T-cell (primary cell): Measurements from ENCODE around the gene ATPAF1. TPM values are rescaled to one million over a fixed set of nuclear protein-coding genes. Genes with fewer than 3 reads are reported as not detected.

Source experiments
- ATAC-seq, 4 experiments: fragments of 200-7000 bp in 3 of 4; fragments of 150-1000 bp in 1 of 4; cut with Tn5 transposase; replicated peaks in 1 of 4; 1 replicate in 3 of 4; 2 replicates in 1 of 4; pipeline ENCODE4 v1.10.0; 2021; ENCODE audit warnings: moderate library complexity in 3 of 4, mild to moderate bottlenecking in 2 of 4, moderate number of reproducible peaks in 1 of 4
- CTCF ChIA-PET, 2 donors: fragments of 300-600 bp; sonication (Branson Sonifier 250); formaldehyde crosslinking; loops; one replicate each; lab custom pipeline; 2022; ENCODE audit warnings: antibody characterized with exemption in 2 of 2; lab: Charles Lee
- POLR2A ChIA-PET, 2 donors: fragments of 300-600 bp; sonication (Branson Sonifier 250); formaldehyde crosslinking; loops; one replicate each; lab custom pipeline; 2022; ENCODE audit warnings: antibody characterized with exemption in 2 of 2; lab: Charles Lee
- DNase-seq, 35 experiments: peaks; one replicate each; pipeline versions ENCODE4 v3.0.0 to v3.0.0-alpha.2; 2013 to 2023
- H3K27ac ChIP-seq: one replicate; pipeline ENCODE4 v1.5.1; 2013; ENCODE audit warnings: low read length
- H3K27me3 ChIP-seq, 2 experiments: replicated peaks in 1 of 2; 1 replicate in 1 of 2; 2 replicates in 1 of 2; pipeline versions ENCODE4 v1.6.1 to v1.7.0; 2013; ENCODE audit warnings: low read length in 1 of 2, mixed read lengths in 1 of 2; ENCODE audit not compliant: control insufficient read depth in 2 of 2, insufficient read depth in 2 of 2; ENCODE audit errors: extremely low read depth in 1 of 2
- H3K36me3 ChIP-seq, 2 donors: 1 replicate in 1 of 2; 2 replicates in 1 of 2; pipeline versions ENCODE4 v1.6.1 to v1.7.0; 2013; ENCODE audit warnings: low read length in 1 of 2; ENCODE audit not compliant: control insufficient read depth in 2 of 2, insufficient read depth in 1 of 2; ENCODE audit errors: extremely low read depth in 1 of 2
- H3K4me1 ChIP-seq, 2 experiments: 1 replicate in 1 of 2; 2 replicates in 1 of 2; pipeline versions ENCODE4 v1.6.1 to v1.7.0; 2013; ENCODE audit warnings: low read length in 2 of 2, mixed read lengths in 1 of 2; ENCODE audit not compliant: insufficient read depth in 2 of 2, control insufficient read depth in 1 of 2; ENCODE audit errors: extremely low read depth in 1 of 2
- H3K4me3 ChIP-seq, 2 donors: 1 replicate in 1 of 2; 2 replicates in 1 of 2; pipeline versions ENCODE4 v1.5.1 to v1.7.0; 2013; ENCODE audit warnings: mild to moderate bottlenecking in 2 of 2, low read length in 1 of 2, moderate library complexity in 1 of 2; ENCODE audit not compliant: control insufficient read depth in 1 of 2; ENCODE audit errors: extremely low read depth in 1 of 2
- H3K9me3 ChIP-seq: 2 replicates; pipeline ENCODE4 v1.7.0; 2013
- H3K27ac Mint-ChIP-seq, 2 donors: one replicate each; pipeline ENCODE4 v1.8.0; 2020 to 2021; ENCODE audit warnings: mild to moderate bottlenecking in 2 of 2, mixed read lengths in 2 of 2
- H3K27me3 Mint-ChIP-seq, 2 donors: one replicate each; pipeline ENCODE4 v1.8.0; 2021 to 2022; ENCODE audit warnings: mixed read lengths in 2 of 2
- H3K36me3 Mint-ChIP-seq: one replicate; pipeline ENCODE4 v1.8.0; 2021; ENCODE audit warnings: mixed read lengths
- H3K4me1 Mint-ChIP-seq, 3 donors: one replicate each; pipeline ENCODE4 v1.8.0; 2020 to 2022; ENCODE audit warnings: mixed read lengths in 3 of 3, mild to moderate bottlenecking in 1 of 3
- H3K4me3 Mint-ChIP-seq, 3 donors: one replicate each; pipeline ENCODE4 v1.8.0; 2020 to 2022; ENCODE audit warnings: mild to moderate bottlenecking in 3 of 3, mixed read lengths in 3 of 3, moderate library complexity in 3 of 3
- H3K9me3 Mint-ChIP-seq, 3 donors: one replicate each; pipeline ENCODE4 v1.8.0; 2020 to 2022; ENCODE audit warnings: mixed read lengths in 3 of 3
- WGBS: methylation state at CpG from one replicate; pipeline ENCODE4 v1.1.5; 2013; ENCODE audit warnings: missing lambda C conversion rate; ENCODE audit not compliant: insufficient coverage; 5-methylcytosine and 5-hydroxymethylcytosine counted together
- total RNA-seq, 35 experiments: library from RNA in 6 of 35; stranded (reverse) in 6 of 35; fragments of 120-200 nt in 1 of 35; gene quantifications; one replicate each; pipeline versions ENCODE4 v1.2.1 to v1.2.4 and lab custom pipeline; 2013 to 2026

The ATPAF1 gene
- total RNA-seq, 5 donors from 2014 or later (not counting 1 experiment from before 2014, with no cell fraction given): 22.0 to 31.2 (median 26.0) TPM

- WGBS: 93% methylated on average over 2 of the region's 10 CpGs
These were observed 50.9 kb downstream of the ATPAF1 start for GRCh38 chr1:46617108-46617800.

GRCh38 chr1:46616277-46617107, 51.7 kb downstream of the ATPAF1 start, which contains the start of gene MOB3C:
MOB3C (minus strand) TSS chr1:46616811; CDS start chr1:46613321, 3,490 bp downstream.
- POLR2A ChIA-PET: interaction anchor here (0.6 to 1.1 kb wide), 3 partner anchors 11 to 33 kb away, joined by 4 read pairs; partner anchors contain the start of gene MKNK1 (in 1 of the 2)
- CTCF ChIA-PET: interaction anchor here (0.6 to 1.8 kb wide), 9 partner anchors 10 to 646 kb away, joined by 3 to 11 read pairs (median 4); partner anchors contain the start of gene MKNK1 (in 2 of the 2)
- WGBS: 0% methylated on average over 31 of the region's 62 CpGs
- Mint-ChIP-seq H3K27ac (peak within 1 kb of the TSS; percentile 89 to 97), H3K4me3 (peak within 1 kb of the TSS; percentile 91 to 93 (median 92)), H3K4me1 (peaks cover 41 to 53% (median 48%) of the 10 kb centered on the region in 3 donors), H3K9me3 (no peaks in the 10 kb centered on the region), H3K27me3 (no peaks in the 10 kb centered on the region), H3K36me3 (peaks cover 5% of the 10 kb centered on the region)
- Histone ChIP-seq H3K9me3 (no peaks in the 10 kb centered on the region), H3K27me3 (no peaks in the 10 kb centered on the region), H3K36me3 (peaks cover 2 to 10% of the 10 kb centered on the region in 2 donors), H3K4me3 (peak within 1 kb of the TSS; percentile 90 to 96), H3K27ac (peak within 1 kb of the TSS; percentile 71), H3K4me1 (peaks cover 18 to 56% of the 10 kb centered on the region in 2 experiments)
- ATAC-seq: peak; percentile 82 to 85 (median 84)
- DNase-seq: peak; percentile 28 to 73 (median 56)

More at GRCh38 chr1:46617108-46617800, 50.9 kb downstream of the ATPAF1 start:
- Mint-ChIP-seq H3K27me3 (no peaks in the 10 kb centered on the region), H3K27ac (peak overlapping the region; percentile 89 to 97), H3K9me3 (no peaks in the 10 kb centered on the region), H3K4me3 (peak overlapping the region; percentile 91 to 93 (median 92)), H3K36me3 (peaks cover 5% of the 10 kb centered on the region), H3K4me1 (peaks cover 38 to 51% (median 46%) of the 10 kb centered on the region in 3 donors)
- Histone ChIP-seq H3K4me1 (peaks cover 18 to 49% of the 10 kb centered on the region in 2 experiments), H3K9me3 (no peaks in the 10 kb centered on the region), H3K27me3 (no peaks in the 10 kb centered on the region), H3K27ac (peak overlapping the region; percentile 71), H3K4me3 (peak overlapping the region; percentile 90 to 96), H3K36me3 (peaks cover 2 to 4% of the 10 kb centered on the region in 2 donors)
- ChIA-PET POLR2A (no interaction called here), CTCF (interaction anchor here (0.5 to 1.8 kb wide), 5 partner anchors 11 to 174 kb away, joined by 3 to 11 read pairs (median 6); partner anchors contain the start of gene MKNK1 (in 2 of the 2))
- DNase-seq: no peak
- ATAC-seq: no peak

- peak overlapping the region; percentile 90 to 96 for H3K4me3 ChIP-seq
- Mint-ChIP-seq H3K27ac (peak overlapping the region; percentile 80 to 86), H3K4me3 (peak overlapping the region; percentile 91 to 93 (median 92)), H3K36me3 (peaks cover 10% of the 10 kb centered on the region), H3K9me3 (no peaks in the 10 kb centered on the region), H3K4me1 (peaks cover 48 to 61% (median 55%) of the 10 kb centered on the region in 3 donors), H3K27me3 (no peaks in the 10 kb centered on the region)
- POLR2A ChIA-PET: interaction anchor here (0.6 to 1.1 kb wide), 3 partner anchors 11 to 33 kb away, joined by 4 read pairs; partner anchors contain the start of gene MKNK1 (in 1 of the 2)
- H3K4me1 ChIP-seq: peaks cover 18 to 59% of the 10 kb centered on the region in 2 experiments
- no peak for DNase-seq
- H3K27ac ChIP-seq: peak overlapping the region; percentile 71
- no peaks in the 10 kb centered on the region for H3K9me3 ChIP-seq
- peaks cover 2 to 15% of the 10 kb centered on the region in 2 donors for H3K36me3 ChIP-seq
- H3K27me3 ChIP-seq: no peaks in the 10 kb centered on the region
- WGBS: 26% methylated on average over 2 of the region's 3 CpGs
- ATAC-seq: peak in 2 of 4 experiments; percentile 1 to 6
- CTCF ChIA-PET: interaction anchor here (1.0 to 1.8 kb wide), 4 partner anchors 10 to 67 kb away, joined by 3 to 11 read pairs (median 3); partner anchors contain the start of gene MKNK1 (in 1 of the 2)
These were observed 52.4 kb downstream of the ATPAF1 start for GRCh38 chr1:46615735-46616134.

GRCh38 chr1:46615088-46615487, 53.1 kb downstream of the ATPAF1 start:
- peaks cover 18 to 59% of the 10 kb centered on the region in 2 experiments for H3K4me1 ChIP-seq
- H3K27me3 Mint-ChIP-seq: no peaks in the 10 kb centered on the region

GRCh38 chr1:46614604-46614984, 53.6 kb downstream of the ATPAF1 start:
- ATAC-seq (no peak), DNase-seq (no peak)
- ChIA-PET POLR2A (no interaction called here), CTCF (interaction anchor here in 1 of 2 donors (2.3 kb wide), 1 partner anchor 11 kb away, joined by 8 read pairs; the partner anchor contains the start of gene MKNK1)
- no peaks in the 10 kb centered on the region for H3K27me3 ChIP-seq
- Mint-ChIP-seq H3K27ac (peak overlapping the region; percentile 69 to 86), H3K36me3 (peaks cover 21% of the 10 kb centered on the region), H3K27me3 (no peaks in the 10 kb centered on the region), H3K9me3 (no peaks in the 10 kb centered on the region), H3K4me1 (peaks cover 56 to 67% (median 60%) of the 10 kb centered on the region in 3 donors), H3K4me3 (peak overlapping the region; percentile 49 to 92 (median 91))
- WGBS: 86% methylated on average over 2 of the region's 2 CpGs
- no peaks in the 10 kb centered on the region for H3K9me3 ChIP-seq
- H3K36me3 ChIP-seq: peaks cover 2 to 24% of the 10 kb centered on the region in 2 donors
- no peak overlapping the region for H3K4me3 ChIP-seq
- H3K4me1 ChIP-seq: peaks cover 18 to 59% of the 10 kb centered on the region in 2 experiments
- no peak overlapping the region for H3K27ac ChIP-seq

More at GRCh38 chr1:46615088-46615487, 53.1 kb downstream of the ATPAF1 start:
- 86% methylated on average over 2 of the region's 2 CpGs for WGBS
- Histone ChIP-seq H3K27me3 (no peaks in the 10 kb centered on the region), H3K4me3 (peak overlapping the region; percentile 12 to 96), H3K9me3 (no peaks in the 10 kb centered on the region), H3K36me3 (peaks cover 2 to 19% of the 10 kb centered on the region in 2 donors), H3K27ac (no peak overlapping the region)
- ATAC-seq (no peak), DNase-seq (no peak)
- peak overlapping the region; percentile 91 to 93 (median 92) for H3K4me3 Mint-ChIP-seq
- peaks cover 51 to 63% (median 57%) of the 10 kb centered on the region in 3 donors for H3K4me1 Mint-ChIP-seq
- ChIA-PET POLR2A (no interaction called here), CTCF (interaction anchor here (1.0 to 2.3 kb wide), 3 partner anchors 10 to 18 kb away, joined by 3 to 8 read pairs (median 3); partner anchors contain the start of gene MKNK1 (in 1 of the 2))
- H3K36me3 Mint-ChIP-seq: peaks cover 16% of the 10 kb centered on the region
- H3K9me3 Mint-ChIP-seq: no peaks in the 10 kb centered on the region
- peak overlapping the region; percentile 80 to 86 for H3K27ac Mint-ChIP-seq
